ENCODE data around the gene GLO1.

The GLO1 gene

DNA sequence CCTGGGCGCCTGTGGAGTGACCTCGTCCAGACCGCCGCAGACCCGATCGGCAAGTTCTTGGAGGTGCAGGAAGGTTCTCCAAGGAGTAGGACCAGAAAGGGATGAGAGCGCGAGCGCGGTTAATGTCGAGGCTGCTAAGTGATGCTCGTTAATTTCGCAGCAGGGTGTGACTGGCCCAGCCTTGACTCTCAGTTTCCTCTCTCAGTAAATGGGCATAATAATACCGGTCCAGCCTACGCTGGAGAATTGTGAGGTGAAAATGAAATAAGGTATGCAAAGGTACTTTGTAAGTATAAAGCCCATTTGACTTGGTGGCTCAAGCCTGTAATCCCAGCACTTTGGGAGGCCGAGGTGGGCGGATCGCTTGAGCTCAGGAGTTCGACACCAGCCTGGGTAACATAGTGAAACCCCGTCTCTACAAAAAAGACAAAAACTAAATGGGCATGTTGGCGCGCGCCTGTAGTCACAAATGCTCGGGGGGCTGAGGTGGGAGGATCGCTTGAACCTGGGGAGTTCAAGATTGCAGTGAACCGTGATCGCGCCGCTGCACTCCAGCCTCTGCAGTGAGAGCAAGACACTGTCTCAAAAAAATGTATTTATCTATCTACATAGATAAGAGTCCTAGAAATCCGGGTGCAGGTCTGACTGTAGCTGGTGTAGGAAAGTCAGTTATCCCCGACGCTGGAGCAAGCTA is 62.6 kb downstream of the GLO1 start:
- no peaks in the 10 kb centered on the region for H3K27me3 ChIP-seq (ENCODE audit: control insufficient read depth, low read length)
- no peaks in the 10 kb centered on the region for H3K36me3 ChIP-seq (ENCODE audit: control insufficient read depth, low read length)
- peak overlapping the region; percentile 59 for H3K27ac ChIP-seq (ENCODE audit: low read depth, low read length)
- H4K20me1 ChIP-seq (ENCODE audit: control insufficient read depth, insufficient read depth, low read depth, low read length), result no peaks in the 10 kb centered on the region
- peaks cover 5% of the 10 kb centered on the region; the same call in 1 of the 2 replicates for H3F3A ChIP-seq (ENCODE audit: control insufficient read depth, insufficient read depth)
- H3K4me1 ChIP-seq (ENCODE audit: control insufficient read depth, low read length), result peaks cover 19% of the 10 kb centered on the region
- TF ChIP-seq EZH2phosphoT487 (IDR thresholded peaks at IDR 0.05; ENCODE audit: borderline replicate concordance, low read length), result no peak
- no peak for TF ChIP-seq CTCF (IDR thresholded peaks at IDR 0.05; ENCODE audit: low read depth, low read length, poor library complexity, severe bottlenecking)
- peaks cover 23% of the 10 kb centered on the region for H3K79me2 ChIP-seq (ENCODE audit: control insufficient read depth, low read length)
- peak overlapping the region; percentile 77 for H3K4me2 ChIP-seq (ENCODE audit: low read length)
- peak overlapping the region; percentile 92 for H3K4me3 ChIP-seq (ENCODE audit: low read length)
- no peaks in the 10 kb centered on the region for H3K9me3 ChIP-seq (ENCODE audit: control insufficient read depth, insufficient read depth, low read length)
- H3K9me2 ChIP-seq (replicated peaks; ENCODE audit: control insufficient read depth, low read length), result no peaks in the 10 kb centered on the region

- peak within 1 kb of the TSS; percentile 77 for H3K4me2 ChIP-seq (ENCODE audit: low read length)
- peaks cover 23% of the 10 kb centered on the region for H3K79me2 ChIP-seq (ENCODE audit: control insufficient read depth, low read length)
- H3K36me3 ChIP-seq (ENCODE audit: control insufficient read depth, low read length), result no peaks in the 10 kb centered on the region
- H3K27ac ChIP-seq (ENCODE audit: low read depth, low read length), result peak within 1 kb of the TSS; percentile 59
- H3F3A ChIP-seq (ENCODE audit: control insufficient read depth, insufficient read depth), result peaks cover 5% of the 10 kb centered on the region; the same call in 1 of the 2 replicates
- H3K27me3 ChIP-seq (ENCODE audit: control insufficient read depth, low read length), result no peaks in the 10 kb centered on the region
- peaks cover 19% of the 10 kb centered on the region for H3K4me1 ChIP-seq (ENCODE audit: control insufficient read depth, low read length)
- H3K9me3 ChIP-seq (ENCODE audit: control insufficient read depth, insufficient read depth, low read length), result no peaks in the 10 kb centered on the region
- TF ChIP-seq CTCF (IDR thresholded peaks at IDR 0.05; ENCODE audit: low read depth, low read length, poor library complexity, severe bottlenecking), result no peak
- no peak for TF ChIP-seq EZH2phosphoT487 (IDR thresholded peaks at IDR 0.05; ENCODE audit: borderline replicate concordance, low read length)
- H4K20me1 ChIP-seq (ENCODE audit: control insufficient read depth, insufficient read depth, low read depth, low read length), result no peaks in the 10 kb centered on the region
- peak within 1 kb of the TSS; percentile 92 for H3K4me3 ChIP-seq (ENCODE audit: low read length)
- H3K9me2 ChIP-seq (replicated peaks; ENCODE audit: control insufficient read depth, low read length), result no peaks in the 10 kb centered on the region
These were observed 63.3 kb downstream of the GLO1 start, which contains the start of gene BTBD9 for GRCh38 chr6:38639498-38640215. BTBD9 (minus strand) TSS chr6:38639929.

GRCh38 chr6:38638941-38639497 is 63.9 kb downstream of the GLO1 start:
- Histone ChIP-seq H3F3A (ENCODE audit: control insufficient read depth, insufficient read depth) (peaks cover 5% of the 10 kb centered on the region; the same call in 1 of the 2 replicates), H3K9me3 (ENCODE audit: control insufficient read depth, insufficient read depth, low read length) (no peaks in the 10 kb centered on the region), H3K4me3 (ENCODE audit: low read length) (peak overlapping the region; percentile 92), H3K4me2 (ENCODE audit: low read length) (peak overlapping the region; percentile 77), H3K36me3 (ENCODE audit: control insufficient read depth, low read length) (no peaks in the 10 kb centered on the region), H3K9me2 (replicated peaks; ENCODE audit: control insufficient read depth, low read length) (no peaks in the 10 kb centered on the region), H4K20me1 (ENCODE audit: control insufficient read depth, insufficient read depth, low read depth, low read length) (no peaks in the 10 kb centered on the region), H3K79me2 (ENCODE audit: control insufficient read depth, low read length) (peaks cover 23% of the 10 kb centered on the region), H3K27ac (ENCODE audit: low read depth, low read length) (peak overlapping the region; percentile 59), H3K4me1 (ENCODE audit: control insufficient read depth, low read length) (peaks cover 25% of the 10 kb centered on the region), H3K27me3 (ENCODE audit: control insufficient read depth, low read length) (no peaks in the 10 kb centered on the region)
- TF ChIP-seq EZH2phosphoT487 (IDR thresholded peaks at IDR 0.05; ENCODE audit: borderline replicate concordance, low read length), result no peak
- TF ChIP-seq CTCF (IDR thresholded peaks at IDR 0.05; ENCODE audit: low read depth, low read length, poor library complexity, severe bottlenecking), result no peak
